ENCODE results near the gene ATP9B. TPM values are rescaled to one million over a fixed set of nuclear protein-coding genes. Genes with fewer than 3 reads are reported as not detected.

The ATP9B gene
- total RNA-seq, 1 donor from 2014 or later: 12.6 TPM

DNA sequence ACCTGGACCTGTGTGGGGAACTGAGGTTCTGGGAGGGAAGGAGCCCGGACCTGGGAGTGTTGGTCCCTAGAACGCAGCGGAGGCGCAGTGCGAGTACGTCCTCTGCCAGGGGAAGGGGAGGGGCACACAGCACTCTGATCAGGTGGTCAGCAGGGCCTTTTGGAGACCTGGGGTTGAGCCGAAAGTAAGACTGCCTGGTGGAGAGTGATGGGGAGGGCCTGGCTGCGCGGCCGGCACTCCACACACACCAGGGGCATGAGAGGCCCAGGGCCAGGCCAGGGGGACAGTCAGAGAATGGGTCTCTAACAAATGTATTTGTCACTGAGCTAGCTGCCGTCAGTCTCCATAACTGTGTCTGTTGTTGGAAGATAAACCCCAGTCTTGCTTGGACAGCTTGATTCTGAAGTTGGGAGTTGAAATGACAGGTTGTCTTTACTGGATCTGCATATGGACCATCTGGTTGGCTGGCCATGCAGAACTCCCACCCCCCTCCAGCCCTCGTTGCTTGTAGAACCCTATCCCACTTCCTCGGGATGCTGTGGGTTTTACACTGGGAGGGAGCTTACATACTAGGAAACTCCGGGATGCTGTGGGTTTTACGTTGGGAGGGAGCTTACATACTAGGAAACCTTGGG lies 251.1 kb downstream of the ATP9B start:
- Histone ChIP-seq H3K27ac (replicated peaks) (no peak overlapping the region), H3K4me3 (no peak overlapping the region), H3K36me3 (peaks cover 33% of the 10 kb centered on the region), H3K27me3 (ENCODE audit: low read depth) (no peaks in the 10 kb centered on the region), H3K4me1 (no peaks in the 10 kb centered on the region), H3K9me3 (replicated peaks) (peaks cover 7% of the 10 kb centered on the region)
- DNase-seq: no peak
- TF ChIP-seq, protein P1, sequence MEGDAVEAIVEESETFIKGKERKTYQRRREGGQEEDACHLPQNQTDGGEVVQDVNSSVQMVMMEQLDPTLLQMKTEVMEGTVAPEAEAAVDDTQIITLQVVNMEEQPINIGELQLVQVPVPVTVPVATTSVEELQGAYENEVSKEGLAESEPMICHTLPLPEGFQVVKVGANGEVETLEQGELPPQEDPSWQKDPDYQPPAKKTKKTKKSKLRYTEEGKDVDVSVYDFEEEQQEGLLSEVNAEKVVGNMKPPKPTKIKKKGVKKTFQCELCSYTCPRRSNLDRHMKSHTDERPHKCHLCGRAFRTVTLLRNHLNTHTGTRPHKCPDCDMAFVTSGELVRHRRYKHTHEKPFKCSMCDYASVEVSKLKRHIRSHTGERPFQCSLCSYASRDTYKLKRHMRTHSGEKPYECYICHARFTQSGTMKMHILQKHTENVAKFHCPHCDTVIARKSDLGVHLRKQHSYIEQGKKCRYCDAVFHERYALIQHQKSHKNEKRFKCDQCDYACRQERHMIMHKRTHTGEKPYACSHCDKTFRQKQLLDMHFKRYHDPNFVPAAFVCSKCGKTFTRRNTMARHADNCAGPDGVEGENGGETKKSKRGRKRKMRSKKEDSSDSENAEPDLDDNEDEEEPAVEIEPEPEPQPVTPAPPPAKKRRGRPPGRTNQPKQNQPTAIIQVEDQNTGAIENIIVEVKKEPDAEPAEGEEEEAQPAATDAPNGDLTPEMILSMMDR (IDR thresholded peaks at IDR 0.05; ENCODE audit: borderline replicate concordance): no peak
- intact Hi-C loops (cut with micrococcal nuclease): no loop called here

DNA sequence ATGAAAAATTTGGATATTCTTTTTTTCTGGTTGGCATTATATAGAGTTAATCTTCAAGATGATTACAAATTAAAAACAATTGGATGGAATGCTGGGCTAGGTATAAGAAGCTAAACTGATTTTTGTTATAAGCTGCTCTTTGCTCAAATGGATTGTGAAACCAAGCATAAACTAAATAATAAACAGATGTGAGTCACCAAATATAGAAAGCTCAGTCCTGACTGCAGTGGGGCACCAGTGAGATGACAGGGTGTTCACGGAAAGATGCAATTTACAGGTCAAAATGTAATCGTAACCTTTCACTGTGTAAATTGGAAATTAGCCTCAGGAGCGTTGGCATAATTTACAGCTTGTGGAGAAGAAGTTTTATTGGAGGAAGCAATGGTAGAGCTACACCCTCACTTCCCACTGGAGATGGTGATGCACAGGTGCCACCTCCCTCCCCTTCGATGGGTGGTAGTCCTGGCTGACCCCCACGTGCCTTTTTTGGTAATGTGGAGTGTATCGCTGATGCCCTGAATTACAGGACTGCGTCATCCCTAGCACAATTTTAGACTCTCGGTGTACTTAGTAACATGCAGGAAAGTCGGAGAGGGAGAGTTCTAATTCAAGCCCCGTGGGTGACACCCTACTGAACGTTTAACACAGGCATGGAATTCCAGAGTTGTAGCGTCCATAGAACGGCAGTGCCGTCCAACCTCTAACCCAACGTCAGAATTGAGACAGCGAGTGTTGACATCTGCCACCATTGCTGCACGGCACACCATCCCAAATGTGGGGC lies 252.6 kb downstream of the ATP9B start:
- Histone ChIP-seq H3K4me3 (no peak overlapping the region), H3K4me1 (no peaks in the 10 kb centered on the region), H3K27me3 (ENCODE audit: low read depth) (no peaks in the 10 kb centered on the region), H3K27ac (replicated peaks) (no peak overlapping the region), H3K36me3 (peaks cover 28% of the 10 kb centered on the region), H3K9me3 (replicated peaks) (peaks cover under 1% of the 10 kb centered on the region)
- no peak for DNase-seq
- TF ChIP-seq, protein P1 (IDR thresholded peaks at IDR 0.05; ENCODE audit: borderline replicate concordance): no peak
- intact Hi-C loops (cut with micrococcal nuclease): no loop called here

DNA sequence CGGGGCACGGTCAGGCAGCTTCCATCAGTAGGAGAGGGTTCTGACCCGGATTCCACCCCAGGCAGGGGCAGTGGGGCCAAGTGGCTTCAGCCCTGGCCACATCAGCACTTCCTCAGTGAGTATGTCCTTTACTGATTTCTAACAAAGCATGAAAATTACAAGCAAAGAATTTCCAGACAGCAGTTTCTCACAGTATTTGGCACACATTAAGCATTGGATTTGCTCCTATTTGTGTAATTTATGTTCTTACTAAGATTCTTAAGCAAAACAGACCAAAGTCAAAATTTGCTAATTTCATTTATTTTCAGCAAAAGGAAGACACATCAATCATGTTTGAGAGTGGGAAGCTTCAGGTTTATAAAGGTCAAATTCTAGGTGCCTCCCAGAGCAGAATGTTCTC lies 253.2 kb downstream of the ATP9B start:
- no peaks in the 10 kb centered on the region for H3K27me3 ChIP-seq (ENCODE audit: low read depth)
- H3K36me3 ChIP-seq: peaks cover 27% of the 10 kb centered on the region
- TF ChIP-seq, protein P1 (IDR thresholded peaks at IDR 0.05; ENCODE audit: borderline replicate concordance): no peak
- DNase-seq: no peak
- no peaks in the 10 kb centered on the region for H3K4me1 ChIP-seq
- no peak overlapping the region for H3K4me3 ChIP-seq
- no peaks in the 10 kb centered on the region for H3K9me3 ChIP-seq (replicated peaks)
- H3K27ac ChIP-seq (replicated peaks): no peak overlapping the region
- intact Hi-C loops (cut with micrococcal nuclease): no loop called here

DNA sequence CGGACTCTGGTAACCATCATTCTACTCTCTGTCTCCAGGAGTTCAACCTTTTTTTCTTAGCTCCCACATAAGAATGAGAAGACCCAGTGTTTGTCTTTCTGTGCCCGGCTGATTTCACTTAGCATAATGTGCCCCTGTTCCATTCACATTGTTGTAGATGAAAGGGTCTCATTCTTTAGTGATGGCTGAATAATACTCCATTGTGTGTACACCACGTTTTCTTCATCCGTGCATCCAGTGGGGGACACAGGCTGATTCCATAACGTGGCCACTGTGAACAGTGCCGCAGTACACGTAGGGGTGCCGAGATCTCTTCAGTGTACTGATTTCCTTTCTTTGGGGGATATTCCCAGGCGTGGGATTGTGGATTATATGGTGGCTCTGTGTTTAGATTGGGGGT lies 254.3 kb downstream of the ATP9B start:
- Histone ChIP-seq H3K4me1 (no peaks in the 10 kb centered on the region), H3K9me3 (replicated peaks) (no peaks in the 10 kb centered on the region), H3K4me3 (no peak overlapping the region), H3K27ac (replicated peaks) (no peak overlapping the region), H3K36me3 (peaks cover 27% of the 10 kb centered on the region), H3K27me3 (ENCODE audit: low read depth) (no peaks in the 10 kb centered on the region)
- TF ChIP-seq, protein P1 (IDR thresholded peaks at IDR 0.05; ENCODE audit: borderline replicate concordance): no peak
- intact Hi-C loops (cut with micrococcal nuclease): no loop called here
- DNase-seq: no peak

DNA sequence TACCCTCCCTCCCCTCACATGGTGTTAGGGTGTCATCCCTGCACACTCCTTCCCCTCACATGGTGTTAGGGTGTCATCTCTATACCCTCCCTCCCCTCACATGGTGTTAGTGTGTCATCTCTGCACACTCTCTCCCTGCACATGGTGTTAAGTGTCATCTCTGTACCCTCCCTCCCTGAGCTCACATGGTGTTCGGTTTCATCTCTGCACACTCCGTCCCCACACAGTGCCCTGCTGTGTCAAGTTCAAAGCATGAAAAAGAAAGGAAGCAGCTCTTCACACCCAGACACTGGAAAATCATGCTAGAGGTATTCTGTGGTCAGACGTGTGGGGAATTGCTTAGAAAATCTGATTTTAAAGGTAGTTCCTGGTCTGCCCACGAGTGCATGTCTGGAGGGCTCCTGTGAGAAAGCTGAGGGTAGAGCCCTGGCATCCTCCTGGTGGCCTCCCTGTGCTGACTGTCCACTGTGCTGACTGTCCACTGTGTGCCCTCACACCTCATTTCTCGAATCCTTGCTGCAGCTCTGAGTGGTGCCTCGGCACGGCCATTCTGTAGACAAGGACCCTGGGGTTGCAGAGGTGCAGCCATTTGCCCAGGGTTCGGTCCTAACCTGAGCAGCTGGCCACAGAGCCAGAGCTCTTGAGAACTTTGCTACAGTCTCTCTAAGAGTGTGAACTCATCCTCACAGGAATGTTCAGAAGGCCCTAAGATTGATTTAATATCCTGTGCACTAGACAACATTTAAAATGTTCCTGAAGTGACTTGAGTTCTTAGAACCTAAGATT lies 257.4 kb downstream of the ATP9B start:
- DNase-seq: no peak
- H3K4me3 ChIP-seq: no peak overlapping the region
- no peaks in the 10 kb centered on the region for H3K27me3 ChIP-seq (ENCODE audit: low read depth)
- H3K9me3 ChIP-seq (replicated peaks): no peaks in the 10 kb centered on the region
- H3K36me3 ChIP-seq: peaks cover 45% of the 10 kb centered on the region
- intact Hi-C loops (cut with micrococcal nuclease): no loop called here
- TF ChIP-seq, protein P1 (IDR thresholded peaks at IDR 0.05; ENCODE audit: borderline replicate concordance): no peak
- H3K27ac ChIP-seq (replicated peaks): no peak overlapping the region
- no peaks in the 10 kb centered on the region for H3K4me1 ChIP-seq

Data from left ventricle myocardium inferior (tissue), 1 donor.